GM23338 (cell line): ENCODE results near the gene NCOR2. TPM values are rescaled to one million over a fixed set of nuclear protein-coding genes. Genes with fewer than 3 reads are reported as not detected.
A peak's percentile ranks its signal among the peaks of the same experiment; 100 is the strongest.

Source experiments
- ATAC-seq: fragments of 200-7000 bp; cut with Tn5 transposase; 3 replicates; pipeline ENCODE4 v1.9.1; 2020
- DNase-seq: peaks from one replicate; pipeline ENCODE4 v3.0.0-alpha.2; 2015; ENCODE audit warnings: low spot score
- H2AFZ ChIP-seq: fragments of 200-600 bp; sonication (generic); 2 replicates; pipeline ENCODE4 v1.8.0; 2016; ENCODE audit warnings: antibody characterized with exemption, mild to moderate bottlenecking, moderate library complexity
- H3F3A ChIP-seq: fragments of 200-600 bp; sonication (generic); replicated peaks from 2 replicates; pipeline ENCODE4 v1.8.0; 2017; ENCODE audit warnings: antibody characterized with exemption, mixed run types, low read depth
- H3K27ac ChIP-seq: fragments of 200-600 bp; sonication (generic); 2 replicates; pipeline ENCODE4 v1.6.1; 2016; ENCODE audit warnings: low read depth
- H3K27me3 ChIP-seq: fragments of 200-600 bp; sonication (generic); 2 replicates; pipeline ENCODE4 v1.8.0; 2016; ENCODE audit warnings: mild to moderate bottlenecking, mixed run types, moderate library complexity; ENCODE audit not compliant: insufficient read depth
- H3K36me3 ChIP-seq: fragments of 200-600 bp; sonication (generic); 2 replicates; pipeline ENCODE4 v1.8.0; 2016; ENCODE audit warnings: mild to moderate bottlenecking; ENCODE audit not compliant: insufficient read depth
- H3K4me1 ChIP-seq: fragments of 200-600 bp; sonication (generic); 2 replicates; pipeline ENCODE4 v1.8.0; 2016; ENCODE audit warnings: mild to moderate bottlenecking, moderate library complexity; ENCODE audit not compliant: insufficient read depth
- H3K4me2 ChIP-seq: fragments of 200-600 bp; sonication (generic); 2 replicates; pipeline ENCODE4 v1.7.1; 2017; ENCODE audit warnings: mixed run types
- H3K4me3 ChIP-seq: fragments of 200-600 bp; sonication (generic); 2 replicates; pipeline ENCODE4 v1.6.1; 2016; ENCODE audit warnings: mixed run types
- H3K79me2 ChIP-seq: fragments of 200-600 bp; sonication (generic); replicated peaks from 2 replicates; pipeline ENCODE4 v1.8.0; 2017; ENCODE audit warnings: mild to moderate bottlenecking; ENCODE audit not compliant: insufficient read depth
- H3K9me2 ChIP-seq: fragments of 200-600 bp; sonication (generic); 2 replicates; pipeline ENCODE4 v1.8.0; 2017; ENCODE audit not compliant: insufficient read depth
- H4K20me1 ChIP-seq: fragments of 200-600 bp; sonication (generic); replicated peaks from 2 replicates; pipeline ENCODE4 v1.8.0; 2017; ENCODE audit warnings: mild to moderate bottlenecking; ENCODE audit not compliant: insufficient read depth
- H3K27ac Mint-ChIP-seq: 2 replicates; pipeline ENCODE4 v1.8.0; 2020; ENCODE audit warnings: inconsistent platforms, mild to moderate bottlenecking, moderate library complexity, mixed read lengths
- H3K27me3 Mint-ChIP-seq: 3 replicates; pipeline ENCODE4 v1.8.0; 2022; ENCODE audit warnings: low read depth, mild to moderate bottlenecking, moderate library complexity, mixed read lengths, inconsistent platforms; ENCODE audit not compliant: insufficient read depth, poor library complexity
- H3K36me3 Mint-ChIP-seq: 3 replicates; pipeline ENCODE4 v1.8.0; 2021; ENCODE audit warnings: low read depth, mild to moderate bottlenecking, inconsistent platforms, moderate library complexity, mixed read lengths
- H3K4me1 Mint-ChIP-seq: 3 replicates; pipeline ENCODE4 v1.8.0; 2020; ENCODE audit warnings: mild to moderate bottlenecking, inconsistent platforms, mixed read lengths
- H3K4me3 Mint-ChIP-seq: 3 replicates; pipeline ENCODE4 v1.8.0; 2021; ENCODE audit warnings: moderate library complexity, mild to moderate bottlenecking, inconsistent platforms, mixed read lengths
- H3K9me3 Mint-ChIP-seq: 3 replicates; pipeline ENCODE4 v1.8.0; 2020; ENCODE audit warnings: moderate library complexity, mild to moderate bottlenecking, inconsistent platforms, mixed read lengths
- ETS1 ChIP-seq: IDR thresholded peaks from 2 replicates; pipeline ENCODE4 v1.6.1; 2016; ENCODE audit warnings: antibody characterized with exemption
- EZH2phosphoT487 ChIP-seq: fragments of 200-600 bp; sonication (generic); IDR thresholded peaks from one replicate; pipeline ENCODE4 v1.8.1; 2018; ENCODE audit warnings: antibody characterized with exemption; ENCODE audit not compliant: unreplicated experiment
- POLR2AphosphoS5 ChIP-seq: IDR thresholded peaks from 2 replicates; pipeline ENCODE4 v1.6.1; 2016; ENCODE audit warnings: antibody characterized with exemption, low read depth
- REST ChIP-seq: IDR thresholded peaks from one replicate; pipeline ENCODE4 v1.6.1; 2018; ENCODE audit warnings: antibody characterized with exemption; ENCODE audit not compliant: unreplicated experiment
- ZNF331 ChIP-seq: fragments of 250-450 bp; sonication (Bioruptor Pico); IDR thresholded peaks from 2 replicates; pipeline ENCODE4 v1.5.0; 2020; ENCODE audit warnings: low read depth, mild to moderate bottlenecking, moderate library complexity
- polyA plus RNA-seq: library from polyadenylated mRNA; unstranded; fragments of >200 nt; fragmentation: Nextera tagmentation; extraction: Ambion mirVana; gene quantifications from 2 replicates; pipeline ENCODE4 v1.2.1, GENCODE V29; 2016
- total RNA-seq: library from RNA; depleted of rRNA; stranded (reverse); fragments of >200 nt; shearing (Covaris generic); gene quantifications from 2 replicates; pipeline ENCODE4 v1.2.3, GENCODE V29; 2014

The NCOR2 gene
- total and polyA plus RNA-seq, 2 experiments from 2014 or later, result 69.6 to 190 TPM

- no peak for TF ChIP-seq REST
- TF ChIP-seq EZH2phosphoT487, result no peak
- TF ChIP-seq POLR2AphosphoS5, result no peak
Measured at GRCh38 chr12:124607681-124608425, 40.4 kb upstream of the NCOR2 start (continued).

- Histone ChIP-seq H4K20me1 (no peaks in the 10 kb centered on the region), H3K4me1 (peaks cover 4% of the 10 kb centered on the region), H3K27me3 (no peaks in the 10 kb centered on the region), H3F3A (no peaks in the 10 kb centered on the region), H3K79me2 (no peaks in the 10 kb centered on the region), H3K9me2 (no peaks in the 10 kb centered on the region), H3K27ac (no peak overlapping the region), H3K36me3 (no peaks in the 10 kb centered on the region), H3K4me3 (no peak overlapping the region), H2AFZ (peak overlapping the region; percentile 32), H3K4me2 (no peak overlapping the region)
- Mint-ChIP-seq H3K9me3 (no peaks in the 10 kb centered on the region), H3K27me3 (peaks cover 7% of the 10 kb centered on the region), H3K4me3 (no peak overlapping the region), H3K4me1 (peaks cover 20% of the 10 kb centered on the region), H3K36me3 (no peaks in the 10 kb centered on the region), H3K27ac (no peak overlapping the region)
- ATAC-seq (no peak), DNase-seq (no peak)
- no peak for TF ChIP-seq ZNF331 (CRISPR knock-in tag)
- TF ChIP-seq EZH2phosphoT487, result no peak
- TF ChIP-seq ETS1, result no peak
Measured at GRCh38 chr12:124605883-124606774, 38.7 kb upstream of the NCOR2 start.
